ENCODE data around the gene RPP30.
"Not testable (repeated sequence)": the region's sequence is repeated elsewhere in the genome, so short reads cannot be mapped to it uniquely, and the experiment has no call there.

The RPP30 gene

GRCh38 chr10:90937645-90938258, 66.0 kb downstream of the RPP30 start:
- DNase-seq (ENCODE audit: extremely low read depth in 1 of 2, low read depth in 1 of 2) = no peak

DNA sequence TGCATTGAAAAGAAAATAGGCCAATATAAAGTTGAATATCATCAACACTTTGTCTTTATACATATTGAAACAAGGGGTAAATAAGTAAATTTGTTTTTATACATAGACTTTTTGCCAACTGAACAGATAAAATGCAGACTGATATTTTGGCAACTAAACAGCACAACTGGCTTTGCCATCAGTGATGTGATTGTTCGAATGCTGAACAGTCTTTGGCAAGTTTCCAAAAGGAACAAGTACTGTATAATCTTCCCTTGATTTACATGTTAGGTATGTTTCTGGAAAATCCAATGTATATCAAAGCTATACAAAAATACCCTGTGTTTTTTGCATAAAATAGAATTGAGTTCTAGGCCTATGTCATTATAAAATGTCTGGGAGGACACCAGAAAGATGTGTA, 67.3 kb downstream of the RPP30 start:
- DNase-seq (ENCODE audit: extremely low read depth in 1 of 2, low read depth in 1 of 2) = no peak

- no peak for DNase-seq (ENCODE audit: extremely low read depth in 1 of 2, low read depth in 1 of 2)
Measured at GRCh38 chr10:90939648-90940047, 67.9 kb downstream of the RPP30 start.

- not testable (repeated sequence) for DNase-seq (ENCODE audit: extremely low read depth in 1 of 2, low read depth in 1 of 2)
Measured at GRCh38 chr10:90942980-90943379, 71.2 kb downstream of the RPP30 start.

GRCh38 chr10:90944749-90945148, 73.0 kb downstream of the RPP30 start:
- no peak for DNase-seq (ENCODE audit: extremely low read depth in 1 of 2, low read depth in 1 of 2)

- no peak for DNase-seq (ENCODE audit: extremely low read depth in 1 of 2, low read depth in 1 of 2)
Measured at GRCh38 chr10:90945491-90946070, 73.8 kb downstream of the RPP30 start.

DNA sequence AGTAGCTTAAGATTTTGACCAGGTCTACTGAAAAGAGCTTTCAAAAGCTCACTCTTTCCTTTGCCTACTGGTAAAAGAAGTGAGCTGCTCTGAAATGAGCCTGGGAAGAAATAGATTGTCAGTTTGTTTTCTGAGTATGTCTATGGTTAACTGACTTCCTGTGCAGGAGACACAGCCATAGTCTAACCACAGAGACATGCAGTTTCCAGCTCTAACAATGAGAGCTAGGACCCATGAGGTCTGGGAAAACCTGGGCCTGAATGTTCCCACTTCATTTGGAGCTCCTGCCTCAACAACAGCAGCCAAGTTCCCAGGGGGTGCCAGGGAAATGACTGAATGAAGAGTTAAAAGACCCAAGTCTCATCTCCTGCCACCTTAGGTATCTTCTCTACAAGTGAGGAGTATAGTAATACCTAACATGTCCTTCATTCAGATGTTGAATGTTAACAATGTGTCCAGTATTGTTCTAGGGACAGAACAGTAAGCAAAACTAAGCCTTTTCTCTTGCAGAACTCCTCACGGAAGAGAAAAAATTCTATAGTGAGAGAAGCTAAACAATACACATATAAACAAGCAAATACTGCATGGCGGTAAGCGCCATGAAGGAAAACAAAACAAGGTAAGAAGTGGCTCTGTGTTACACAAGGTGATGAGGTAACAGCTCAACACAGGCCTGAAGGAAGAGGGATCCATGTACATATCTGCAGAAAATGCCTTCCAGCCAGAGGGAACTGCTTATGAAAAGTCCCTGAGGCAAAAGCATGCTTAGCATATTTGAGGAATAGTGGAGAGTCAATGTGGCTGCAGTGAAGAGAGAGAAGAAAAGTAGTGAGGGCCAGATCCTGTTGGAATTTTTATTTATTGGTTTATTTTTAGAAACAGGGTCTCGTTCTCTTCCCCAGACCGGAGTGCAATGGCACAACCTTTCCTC, 75.5 kb downstream of the RPP30 start:
- DNase-seq (ENCODE audit: extremely low read depth in 1 of 2, low read depth in 1 of 2) = no peak

All from activated CD8-positive, alpha-beta memory T cell treated with anti-CD3 and anti-CD28 coated beads for 1 hour (primary cell).